ENCODE results near the gene GRIN2A.
"Not testable (repeated sequence)": the region's sequence is repeated elsewhere in the genome, so short reads cannot be mapped to it uniquely, and the experiment has no call there.

Gene GRIN2A

DNA sequence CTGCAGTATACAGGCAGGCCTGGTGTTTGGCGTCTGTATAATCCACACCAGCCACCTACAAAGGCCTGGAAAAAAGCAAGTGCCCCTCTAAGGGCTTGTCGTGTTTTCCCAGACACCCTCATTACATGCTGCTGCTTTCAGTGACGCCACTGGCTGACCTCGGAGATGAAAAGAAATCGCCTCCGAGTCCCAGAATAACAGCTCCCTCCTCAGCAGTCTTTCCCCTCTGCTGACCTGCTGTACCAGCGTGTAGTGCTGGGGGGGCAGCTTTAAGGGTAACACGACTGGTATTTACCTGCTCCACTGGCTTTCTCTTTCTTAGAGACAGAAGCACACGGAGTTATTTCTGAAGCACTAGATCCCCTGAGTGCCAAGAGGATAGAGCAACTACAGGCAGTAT, 296.8 kb downstream of the GRIN2A start:
- TF ChIP-seq ZFX (IDR thresholded peaks at IDR 0.05; ENCODE audit: borderline replicate concordance) (no peak), CTCF (IDR thresholded peaks at IDR 0.05) (no peak)
- H3K27ac ChIP-seq: no peak overlapping the region

GRCh38 chr16:9875981-9876380, 306.2 kb downstream of the GRIN2A start:
- not testable (repeated sequence) for H3K27ac ChIP-seq

DNA sequence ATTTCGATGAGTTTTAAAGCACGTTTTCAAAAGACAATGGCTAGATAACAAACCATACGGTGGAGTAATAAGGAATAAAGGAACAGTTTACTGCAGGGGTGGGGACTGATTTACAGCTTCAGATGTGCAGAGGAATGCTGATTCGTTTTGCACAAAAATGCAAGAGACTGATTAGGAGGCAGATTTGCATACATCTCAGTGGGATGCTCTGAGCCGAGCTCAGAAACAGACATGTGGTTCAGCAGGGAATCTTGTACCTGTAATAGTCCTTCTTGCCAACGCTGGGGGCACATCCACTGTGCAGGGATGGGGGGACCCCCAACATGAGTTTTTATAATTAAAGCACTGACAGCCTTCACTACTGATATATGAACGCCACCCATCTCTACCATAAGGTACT, 308.0 kb downstream of the GRIN2A start:
- TF ChIP-seq CTCF (IDR thresholded peaks at IDR 0.05) (no peak), ZFX (IDR thresholded peaks at IDR 0.05; ENCODE audit: borderline replicate concordance) (no peak)
- no peak overlapping the region for H3K27ac ChIP-seq

DNA sequence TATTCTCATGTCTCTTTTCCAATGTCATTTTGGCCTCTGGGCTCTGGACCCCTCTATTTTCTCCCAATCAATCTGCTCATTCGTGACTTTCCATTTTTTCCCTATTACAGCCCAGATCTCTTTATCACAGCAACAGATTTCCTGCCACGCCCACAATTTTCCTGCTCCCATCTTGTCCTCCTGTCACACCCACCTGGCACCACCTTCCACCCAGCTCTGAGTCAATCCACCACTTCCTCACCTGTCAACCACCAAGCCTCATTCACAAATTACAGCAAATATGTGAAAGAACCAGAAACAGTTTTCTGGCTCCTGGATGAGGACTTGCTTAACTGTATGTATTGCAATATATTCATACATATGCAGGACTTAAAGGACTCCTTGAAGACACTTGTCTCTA, 311.3 kb downstream of the GRIN2A start:
- no peak overlapping the region for H3K27ac ChIP-seq
- TF ChIP-seq CTCF (IDR thresholded peaks at IDR 0.05) (no peak), ZFX (IDR thresholded peaks at IDR 0.05; ENCODE audit: borderline replicate concordance) (no peak)

DNA sequence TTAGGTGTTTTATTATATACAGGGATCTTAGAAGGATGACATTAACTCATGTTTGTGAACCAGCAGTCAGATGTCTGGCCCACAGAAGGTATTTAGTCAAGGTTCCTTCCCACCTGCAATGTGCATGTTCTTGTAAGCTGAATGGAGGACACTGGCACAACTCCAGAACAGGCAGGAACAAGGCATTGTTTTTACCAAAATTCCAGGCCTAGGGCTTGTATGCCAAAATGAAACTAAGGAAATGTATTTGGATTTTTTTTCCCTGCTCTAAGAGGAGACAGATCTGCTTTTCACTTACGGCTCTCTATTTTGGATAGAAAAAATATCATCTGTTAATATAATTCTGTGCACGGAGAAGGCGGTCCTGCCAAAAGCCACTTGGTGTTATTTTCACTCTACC, 312.5 kb downstream of the GRIN2A start:
- TF ChIP-seq ZFX (IDR thresholded peaks at IDR 0.05; ENCODE audit: borderline replicate concordance): no peak
- no peak for TF ChIP-seq CTCF (IDR thresholded peaks at IDR 0.05)

GRCh38 chr16:9868606-9869149, 313.6 kb downstream of the GRIN2A start:
- H3K27ac ChIP-seq: no peak overlapping the region
- TF ChIP-seq ZFX (IDR thresholded peaks at IDR 0.05; ENCODE audit: borderline replicate concordance) (no peak), CTCF (IDR thresholded peaks at IDR 0.05) (no peak)

More for the DNA sequence above, 312.5 kb downstream of the GRIN2A start:
- no peak overlapping the region for H3K27ac ChIP-seq

GRCh38 chr16:9867176-9867575, 315.1 kb downstream of the GRIN2A start:
- no peak overlapping the region for H3K27ac ChIP-seq
- TF ChIP-seq CTCF (IDR thresholded peaks at IDR 0.05) (no peak), ZFX (IDR thresholded peaks at IDR 0.05; ENCODE audit: borderline replicate concordance) (no peak)

- TF ChIP-seq ZFX (IDR thresholded peaks at IDR 0.05; ENCODE audit: borderline replicate concordance) (no peak), CTCF (IDR thresholded peaks at IDR 0.05) (no peak)
- no peak overlapping the region for H3K27ac ChIP-seq
These were observed 317.8 kb downstream of the GRIN2A start for GRCh38 chr16:9864461-9864860.
